HG02885 (cell line): ENCODE measurements around the gene PTPRF.
"Not testable (repeated sequence)": the region's sequence is repeated elsewhere in the genome, so short reads cannot be mapped to it uniquely, and the experiment has no call there.

Experiments
- ATAC-seq: cut with Tn5 transposase; IDR thresholded peaks from one replicate; pipeline ENCODE4 v1.9.1; 2021; ENCODE audit warnings: mild to moderate bottlenecking; ENCODE audit not compliant: unreplicated experiment, poor library complexity

The PTPRF gene

DNA sequence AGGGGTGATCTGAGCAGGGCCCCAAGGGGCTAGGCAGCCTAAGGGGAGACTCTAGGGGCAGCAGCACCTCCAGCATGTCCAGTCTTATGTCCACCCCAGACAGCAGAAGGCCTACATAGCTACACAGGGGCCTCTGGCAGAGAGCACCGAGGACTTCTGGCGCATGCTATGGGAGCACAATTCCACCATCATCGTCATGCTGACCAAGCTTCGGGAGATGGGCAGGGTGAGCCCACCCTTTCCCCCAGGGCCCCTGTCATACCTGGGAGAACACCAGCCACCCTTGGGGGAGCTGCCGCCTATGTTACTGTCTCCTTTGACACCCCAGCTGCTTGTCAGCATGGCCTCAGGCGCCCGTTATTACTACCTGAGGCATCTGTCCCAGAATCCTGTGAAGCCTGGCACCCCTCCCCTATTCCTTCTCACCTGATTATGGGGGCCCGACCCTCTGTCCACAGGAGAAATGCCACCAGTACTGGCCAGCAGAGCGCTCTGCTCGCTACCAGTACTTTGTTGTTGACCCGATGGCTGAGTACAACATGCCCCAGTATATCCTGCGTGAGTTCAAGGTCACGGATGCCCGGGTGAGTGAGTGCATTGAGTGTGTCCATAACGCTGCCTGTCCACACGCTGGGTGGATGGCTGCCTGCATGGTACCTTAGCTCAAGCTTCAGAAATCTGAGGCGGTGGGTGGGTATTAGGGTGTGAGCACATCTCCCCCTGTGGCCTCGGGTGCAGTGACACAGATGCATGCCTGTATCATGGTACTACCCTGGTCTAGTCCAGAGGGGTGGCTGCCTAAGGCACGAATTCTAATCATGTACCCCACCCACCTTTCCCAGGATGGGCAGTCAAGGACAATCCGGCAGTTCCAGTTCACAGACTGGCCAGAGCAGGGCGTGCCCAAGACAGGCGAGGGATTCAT is 89.6 kb downstream of the PTPRF start:
- no peak for ATAC-seq

DNA sequence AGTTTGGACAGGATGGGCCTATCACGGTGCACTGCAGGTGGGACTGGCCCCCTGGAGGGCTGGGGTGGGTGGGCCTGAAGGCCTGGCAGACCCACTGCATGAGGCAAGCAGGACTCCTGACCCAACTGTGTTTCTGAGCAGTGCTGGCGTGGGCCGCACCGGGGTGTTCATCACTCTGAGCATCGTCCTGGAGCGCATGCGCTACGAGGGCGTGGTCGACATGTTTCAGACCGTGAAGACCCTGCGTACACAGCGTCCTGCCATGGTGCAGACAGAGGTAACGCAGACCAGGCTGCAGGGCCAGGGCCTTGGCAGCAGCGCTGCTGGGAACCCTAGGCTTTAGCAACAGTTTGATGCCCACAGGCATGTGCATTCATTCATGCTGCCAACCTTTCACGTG is 90.3 kb downstream of the PTPRF start:
- ATAC-seq: no peak

DNA sequence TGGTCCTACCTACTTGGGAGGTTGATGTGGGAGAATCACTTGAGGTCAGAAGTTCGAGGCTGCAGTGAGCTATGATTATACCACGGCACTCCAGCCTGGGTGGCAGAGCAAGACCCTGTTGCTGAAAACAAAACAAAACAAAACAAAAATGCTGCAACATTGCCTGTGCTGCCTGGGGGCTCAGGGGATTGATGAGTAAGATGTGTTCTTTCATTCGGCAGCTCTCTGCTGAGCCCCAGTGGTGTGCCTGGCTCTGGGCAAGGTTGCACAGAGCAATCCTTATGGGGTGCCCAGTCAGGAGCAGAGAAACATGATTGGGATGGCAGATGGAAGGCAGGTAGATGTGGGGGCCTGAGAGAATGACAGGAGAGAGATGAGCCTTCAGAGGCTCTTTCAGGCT is 90.7 kb downstream of the PTPRF start:
- no peak for ATAC-seq

DNA sequence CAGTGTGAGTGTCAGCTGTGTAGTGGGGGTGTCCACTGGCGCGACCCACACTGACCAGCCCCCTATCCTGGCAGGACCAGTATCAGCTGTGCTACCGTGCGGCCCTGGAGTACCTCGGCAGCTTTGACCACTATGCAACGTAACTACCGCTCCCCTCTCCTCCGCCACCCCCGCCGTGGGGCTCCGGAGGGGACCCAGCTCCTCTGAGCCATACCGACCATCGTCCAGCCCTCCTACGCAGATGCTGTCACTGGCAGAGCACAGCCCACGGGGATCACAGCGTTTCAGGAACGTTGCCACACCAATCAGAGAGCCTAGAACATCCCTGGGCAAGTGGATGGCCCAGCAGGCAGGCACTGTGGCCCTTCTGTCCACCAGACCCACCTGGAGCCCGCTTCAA is 91.2 kb downstream of the PTPRF start:
- ATAC-seq: no peak

DNA sequence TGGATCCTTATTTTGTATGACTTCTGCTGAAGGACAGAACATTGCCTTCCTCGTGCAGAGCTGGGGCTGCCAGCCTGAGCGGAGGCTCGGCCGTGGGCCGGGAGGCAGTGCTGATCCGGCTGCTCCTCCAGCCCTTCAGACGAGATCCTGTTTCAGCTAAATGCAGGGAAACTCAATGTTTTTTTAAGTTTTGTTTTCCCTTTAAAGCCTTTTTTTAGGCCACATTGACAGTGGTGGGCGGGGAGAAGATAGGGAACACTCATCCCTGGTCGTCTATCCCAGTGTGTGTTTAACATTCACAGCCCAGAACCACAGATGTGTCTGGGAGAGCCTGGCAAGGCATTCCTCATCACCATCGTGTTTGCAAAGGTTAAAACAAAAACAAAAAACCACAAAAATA is 91.8 kb downstream of the PTPRF start:
- ATAC-seq: no peak

DNA sequence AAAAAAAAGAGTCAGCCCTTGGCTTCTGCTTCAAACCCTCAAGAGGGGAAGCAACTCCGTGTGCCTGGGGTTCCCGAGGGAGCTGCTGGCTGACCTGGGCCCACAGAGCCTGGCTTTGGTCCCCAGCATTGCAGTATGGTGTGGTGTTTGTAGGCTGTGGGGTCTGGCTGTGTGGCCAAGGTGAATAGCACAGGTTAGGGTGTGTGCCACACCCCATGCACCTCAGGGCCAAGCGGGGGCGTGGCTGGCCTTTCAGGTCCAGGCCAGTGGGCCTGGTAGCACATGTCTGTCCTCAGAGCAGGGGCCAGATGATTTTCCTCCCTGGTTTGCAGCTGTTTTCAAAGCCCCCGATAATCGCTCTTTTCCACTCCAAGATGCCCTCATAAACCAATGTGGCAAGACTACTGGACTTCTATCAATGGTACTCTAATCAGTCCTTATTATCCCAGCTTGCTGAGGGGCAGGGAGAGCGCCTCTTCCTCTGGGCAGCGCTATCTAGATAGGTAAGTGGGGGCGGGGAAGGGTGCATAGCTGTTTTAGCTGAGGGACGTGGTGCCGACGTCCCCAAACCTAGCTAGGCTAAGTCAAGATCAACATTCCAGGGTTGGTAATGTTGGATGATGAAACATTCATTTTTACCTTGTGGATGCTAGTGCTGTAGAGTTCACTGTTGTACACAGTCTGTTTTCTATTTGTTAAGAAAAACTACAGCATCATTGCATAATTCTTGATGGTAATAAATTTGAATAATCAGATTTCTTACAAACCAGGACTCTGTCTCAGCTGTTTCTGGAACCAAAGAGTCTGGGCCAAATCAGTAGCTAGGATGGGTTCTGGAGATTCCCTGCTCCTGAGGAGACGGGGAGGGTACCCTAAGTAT is 92.5 kb downstream of the PTPRF start:
- no peak for ATAC-seq

DNA sequence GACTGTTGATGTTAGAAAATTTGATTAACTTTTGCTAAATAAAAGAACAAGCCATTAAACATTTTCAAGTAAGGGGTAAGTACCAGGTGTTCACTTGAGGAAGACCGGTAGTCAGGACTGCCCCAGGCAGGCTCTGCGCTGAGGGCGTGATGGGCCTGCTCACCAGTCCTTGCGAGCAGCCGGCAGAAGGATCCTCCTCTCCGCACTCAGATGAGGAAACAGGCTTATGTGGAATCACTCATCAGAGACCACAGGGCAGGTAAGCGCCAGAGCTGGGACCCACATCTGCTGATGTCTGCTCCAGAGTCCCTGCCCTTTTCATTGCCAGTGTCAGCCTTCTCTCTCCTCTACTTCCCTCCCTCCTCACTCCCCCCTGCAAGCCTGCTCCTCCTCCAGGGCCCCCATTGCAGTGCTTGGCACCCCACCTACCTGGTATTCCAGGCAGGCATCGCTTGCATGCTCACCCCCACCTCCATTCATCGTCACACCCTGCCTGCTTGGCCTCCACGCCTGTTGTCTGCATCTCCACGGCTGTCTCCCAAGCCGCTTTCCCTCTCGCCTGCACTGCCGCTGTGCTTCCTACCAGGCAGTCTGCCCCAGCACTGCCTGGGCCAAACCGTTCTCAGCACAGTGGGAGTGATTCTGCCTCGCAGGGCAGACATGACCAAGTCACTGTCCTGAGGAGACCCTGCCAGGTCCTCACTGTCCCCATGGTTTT is 94.5 kb downstream of the PTPRF start:
- no peak for ATAC-seq

DNA sequence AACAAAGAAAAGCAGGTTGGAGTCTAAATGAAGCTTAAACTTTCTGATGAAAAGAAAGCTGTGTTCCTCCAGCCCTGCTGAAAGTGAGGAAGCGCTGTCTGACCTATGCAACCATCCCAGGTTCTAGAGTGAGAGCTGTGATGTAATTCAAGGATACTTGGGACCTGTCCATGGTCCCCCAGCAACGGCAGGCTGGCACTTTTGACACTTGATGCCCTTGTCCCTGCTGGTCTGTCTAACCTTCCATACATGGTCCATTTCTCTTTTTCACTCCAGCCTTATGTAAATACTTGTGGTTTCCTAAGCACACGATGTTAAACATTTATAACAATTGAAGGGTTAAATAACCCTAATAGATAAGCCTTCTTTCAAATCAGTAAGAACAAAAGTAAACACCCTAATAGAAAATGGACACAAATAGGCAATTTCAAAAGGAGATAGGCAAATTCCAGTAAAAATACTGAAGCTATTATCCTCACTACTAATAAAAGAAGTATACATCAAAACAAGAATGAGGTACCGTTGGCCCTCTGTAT is 101.5 kb downstream of the PTPRF start:
- no peak for ATAC-seq

DNA sequence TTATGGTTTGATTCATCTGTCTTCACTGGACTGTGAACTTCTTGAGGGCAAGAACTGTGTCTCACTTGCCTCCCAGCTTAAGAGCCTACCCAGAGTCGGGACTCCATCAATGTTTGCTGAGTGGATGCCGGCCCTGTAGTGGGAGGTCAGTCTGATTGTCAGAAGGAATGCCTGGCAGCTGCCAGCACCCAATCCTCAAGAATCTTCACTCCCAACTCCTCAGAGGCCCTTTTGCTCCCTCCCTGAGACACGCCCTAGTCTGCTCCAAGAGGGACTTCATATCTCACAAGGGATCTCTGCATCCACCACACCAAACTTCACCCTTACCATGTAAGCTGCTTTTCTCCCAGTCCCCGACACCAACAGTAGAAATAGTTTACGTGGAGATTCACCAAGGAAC is 104.0 kb downstream of the PTPRF start:
- ATAC-seq: no peak

DNA sequence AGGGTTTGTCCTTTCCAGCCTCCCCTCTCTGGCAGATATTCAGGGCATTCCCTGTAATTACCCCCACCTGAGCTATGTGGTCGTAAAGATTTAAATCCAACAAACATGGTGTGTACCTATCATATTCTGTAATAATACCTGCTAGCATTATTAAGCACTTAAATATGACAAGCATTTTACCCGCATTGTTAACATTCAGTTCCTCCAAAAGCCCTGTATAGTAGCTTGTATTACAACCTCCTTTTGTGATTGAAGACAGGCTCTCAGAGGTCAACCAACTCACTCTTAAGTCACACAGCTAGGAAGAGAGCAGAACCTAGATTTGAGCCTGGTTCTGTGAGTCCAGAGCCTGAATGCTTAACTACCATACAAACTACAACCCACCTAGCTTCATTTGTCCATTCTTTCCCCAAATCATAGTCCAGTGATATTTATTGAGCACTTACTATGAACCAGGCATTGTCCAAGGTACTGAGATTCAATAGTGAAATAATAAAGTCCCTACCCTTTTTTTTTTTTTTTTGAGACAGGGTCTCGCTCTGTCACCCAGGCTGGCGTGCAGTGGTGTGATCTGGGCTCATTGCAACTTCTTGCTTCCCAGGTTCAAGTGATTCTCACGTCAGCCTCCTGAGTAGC is 105.4 kb downstream of the PTPRF start:
- ATAC-seq: no peak

DNA sequence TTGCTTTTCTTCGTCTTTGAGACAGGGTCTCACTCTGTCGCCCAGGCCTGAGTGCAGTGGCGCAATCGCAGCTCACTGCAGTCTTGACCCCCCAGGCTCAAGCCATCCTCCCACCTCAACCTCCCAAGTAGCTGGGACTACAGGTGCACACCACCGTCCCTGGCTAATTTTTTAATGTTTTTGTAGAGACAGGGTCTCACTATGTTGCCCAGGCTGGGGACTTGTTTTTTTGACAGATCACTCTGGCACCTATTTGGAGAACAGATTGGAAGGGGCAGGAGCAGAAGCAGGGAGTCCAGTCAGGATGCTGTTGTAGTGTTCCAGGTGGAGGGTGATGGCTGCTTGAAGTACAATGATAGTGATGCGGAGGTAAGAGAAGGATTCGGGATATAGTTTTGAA is 106.6 kb downstream of the PTPRF start:
- ATAC-seq: no peak

DNA sequence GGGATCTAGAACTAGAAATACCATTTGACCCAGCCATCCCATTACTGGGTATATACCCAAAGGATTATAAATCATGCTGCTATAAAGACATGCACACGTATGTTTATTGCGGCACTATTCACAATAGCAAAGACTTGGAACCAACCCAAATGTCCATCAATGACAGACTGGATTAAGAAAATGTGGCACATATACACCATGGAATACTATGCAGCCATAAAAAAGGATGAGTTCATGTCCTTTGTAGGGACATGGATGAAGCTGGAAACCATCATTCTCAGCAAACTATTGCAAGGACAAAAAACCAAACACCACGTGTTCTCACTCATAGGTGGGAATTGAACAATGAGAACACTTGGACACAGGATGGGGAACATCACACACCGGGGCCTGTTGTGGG is 107.7 kb downstream of the PTPRF start:
- ATAC-seq: not testable (repeated sequence)

DNA sequence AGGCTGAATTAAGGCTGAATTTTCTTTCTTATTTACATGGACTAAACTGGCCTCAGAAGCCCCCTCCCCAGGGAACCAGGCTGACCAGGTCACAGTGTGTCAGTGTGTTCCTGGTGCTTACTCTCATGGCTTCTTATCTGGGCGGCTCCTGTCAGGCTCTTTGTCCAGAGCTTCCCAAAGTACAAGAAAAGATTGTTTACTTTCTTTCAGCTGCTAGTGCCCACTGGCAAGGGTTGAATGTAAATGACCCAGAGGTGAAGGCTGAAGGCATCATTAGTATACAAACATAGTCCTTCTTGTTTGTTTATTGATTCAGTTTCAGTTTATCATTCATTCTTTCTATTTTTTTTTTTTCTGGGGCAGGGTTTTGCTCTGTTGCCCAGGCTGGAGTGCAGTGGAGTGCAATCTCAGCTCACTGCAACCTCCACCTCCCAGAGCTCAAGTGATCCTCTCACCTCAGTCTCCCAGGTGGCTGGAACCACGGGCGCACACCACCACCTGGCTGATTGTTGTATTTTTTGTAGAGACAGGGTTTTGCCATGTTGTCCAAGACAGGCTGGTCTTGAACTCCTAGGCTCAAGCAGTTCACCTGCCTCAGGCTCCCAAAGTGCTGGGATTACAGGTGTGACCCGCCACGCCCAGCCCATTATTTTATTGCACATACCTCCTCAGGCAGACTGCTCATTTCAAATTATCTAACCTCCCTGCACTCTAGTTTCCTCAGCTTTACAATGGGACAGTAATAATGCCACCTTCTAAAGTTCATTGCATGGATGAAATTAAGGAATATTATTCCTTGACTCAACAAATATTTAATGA is 109.5 kb downstream of the PTPRF start:
- no peak for ATAC-seq

DNA sequence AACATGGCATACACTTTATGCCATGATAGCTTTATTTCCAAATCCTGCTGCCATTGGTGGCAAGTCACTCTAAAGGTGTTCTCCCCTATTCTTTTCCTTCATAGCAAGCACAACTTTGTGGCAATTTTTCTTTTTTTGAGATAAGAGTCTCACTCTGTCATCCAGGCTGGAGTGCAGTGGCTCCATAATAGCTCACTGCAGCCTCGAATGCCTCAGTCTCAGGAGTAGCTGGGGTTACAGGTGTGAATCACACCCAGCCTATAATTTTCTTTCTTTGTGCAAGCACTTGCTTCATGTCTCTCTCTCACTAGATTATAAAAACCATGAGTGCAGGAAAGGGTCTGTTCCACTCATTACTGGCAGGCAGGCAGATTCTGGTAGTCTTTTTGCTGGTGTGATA is 113.9 kb downstream of the PTPRF start:
- no peak for ATAC-seq

DNA sequence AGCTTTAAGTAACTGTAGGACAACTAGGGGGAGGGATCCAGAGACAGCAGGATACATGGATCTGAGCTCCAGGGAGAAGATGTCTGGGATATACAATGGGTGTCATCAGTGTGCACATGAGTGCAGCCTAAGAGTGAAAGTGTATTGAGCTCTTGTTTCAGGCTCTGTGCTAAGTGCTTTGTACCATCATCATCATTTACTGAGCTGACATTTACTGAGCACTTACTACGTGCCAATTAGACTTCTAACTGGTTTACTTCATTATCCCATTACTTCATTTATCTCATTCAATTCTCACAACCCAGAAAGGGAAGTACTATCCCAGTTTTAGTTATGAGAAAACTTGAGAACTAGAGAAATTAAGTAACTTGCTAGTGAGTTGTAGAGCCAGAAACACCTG is 114.8 kb downstream of the PTPRF start:
- ATAC-seq: no peak

DNA sequence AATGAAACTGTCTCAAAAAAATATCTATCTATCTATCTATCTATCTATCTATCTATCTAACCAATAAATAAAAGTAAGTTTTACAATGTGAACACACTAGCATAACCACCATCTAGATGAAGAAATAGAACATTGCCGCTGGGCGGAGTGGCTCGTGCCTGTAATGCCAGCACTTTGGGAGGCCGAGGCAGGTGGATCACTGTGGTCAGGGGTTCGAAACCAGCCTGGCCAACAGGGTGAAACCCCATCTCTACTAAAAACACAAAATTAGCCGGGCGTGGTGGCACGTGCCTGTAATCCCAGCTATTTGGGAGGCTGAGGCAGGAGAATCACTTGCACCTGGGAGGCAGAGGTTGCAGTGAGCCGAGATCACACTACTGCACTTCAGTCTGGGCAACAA is 116.6 kb downstream of the PTPRF start:
- not testable (repeated sequence) for ATAC-seq

DNA sequence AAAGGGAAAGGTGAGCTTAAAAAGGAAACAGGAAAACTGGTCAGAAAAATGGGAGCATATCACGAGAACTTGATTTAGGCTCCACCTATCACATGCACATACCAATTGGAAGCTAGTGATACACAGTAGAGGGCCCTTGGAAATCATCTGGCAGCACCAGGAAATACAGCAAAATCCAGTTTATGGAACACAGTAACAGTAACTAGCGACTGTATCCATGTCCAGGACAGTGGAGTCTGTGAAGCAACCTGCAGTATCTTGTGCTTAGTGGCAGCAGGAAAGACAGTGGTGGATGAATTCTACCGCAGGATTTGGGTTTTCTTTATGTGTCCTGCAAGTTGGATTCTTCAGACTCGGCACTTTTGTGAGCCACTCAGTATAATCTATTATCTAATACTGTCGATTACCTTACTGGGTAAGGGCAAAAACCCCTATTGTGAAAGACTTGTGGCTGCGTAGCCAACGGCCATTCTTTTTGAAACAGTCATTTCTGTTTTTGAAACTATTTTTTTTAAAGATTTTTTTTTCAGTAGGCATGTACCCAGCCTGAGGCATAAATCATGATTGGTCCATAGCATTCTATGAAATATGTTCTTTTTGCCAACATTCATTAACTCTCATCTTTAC is 117.7 kb downstream of the PTPRF start:
- ATAC-seq: no peak

DNA sequence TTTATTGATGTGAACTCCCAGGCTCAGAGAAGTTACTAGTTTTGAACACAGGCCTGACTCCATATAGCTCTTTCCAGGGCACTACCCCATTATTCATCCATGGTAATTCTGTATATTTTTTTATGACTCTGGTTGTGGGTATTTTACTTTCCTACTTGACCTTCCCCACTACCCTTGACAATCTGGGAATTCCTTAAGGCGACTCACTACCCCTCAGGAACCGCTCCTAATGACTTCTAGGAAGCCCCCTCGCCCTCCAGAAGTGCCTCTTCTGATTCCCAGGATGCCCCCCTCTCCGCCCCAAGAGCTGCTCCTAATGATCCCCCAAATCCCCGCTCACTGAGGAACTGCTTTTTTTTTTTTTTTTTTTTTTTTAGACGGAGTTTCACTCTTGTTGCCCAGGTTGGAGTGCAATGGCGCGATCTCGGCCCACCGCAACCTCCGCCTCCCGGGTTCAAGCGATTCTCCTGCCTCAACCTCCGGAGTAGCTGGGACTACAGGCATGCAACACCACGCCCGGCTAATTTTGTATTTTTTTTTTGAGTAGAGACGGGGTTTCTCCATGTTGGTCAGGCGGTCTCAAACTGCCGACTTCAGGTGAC is 118.3 kb downstream of the PTPRF start:
- no peak for ATAC-seq
